GM15510 (cell line): ENCODE results near the gene PIGQ.

Experiments
- POLR2A ChIP-seq: IDR thresholded peaks from 3 replicates; pipeline ENCODE4 v1.6.1; 2011; ENCODE audit warnings: borderline replicate concordance; ENCODE audit not compliant: insufficient read length; ENCODE audit errors: extremely low read depth

The PIGQ gene

GRCh38 chr16:530111-530817 lies 39.5 kb upstream of the PIGQ start:
- no peak for TF ChIP-seq POLR2A

- TF ChIP-seq POLR2A: no peak
Measured at GRCh38 chr16:531494-532125, 38.2 kb upstream of the PIGQ start.

GRCh38 chr16:533391-534123 lies 36.2 kb upstream of the PIGQ start:
- TF ChIP-seq POLR2A: no peak

DNA sequence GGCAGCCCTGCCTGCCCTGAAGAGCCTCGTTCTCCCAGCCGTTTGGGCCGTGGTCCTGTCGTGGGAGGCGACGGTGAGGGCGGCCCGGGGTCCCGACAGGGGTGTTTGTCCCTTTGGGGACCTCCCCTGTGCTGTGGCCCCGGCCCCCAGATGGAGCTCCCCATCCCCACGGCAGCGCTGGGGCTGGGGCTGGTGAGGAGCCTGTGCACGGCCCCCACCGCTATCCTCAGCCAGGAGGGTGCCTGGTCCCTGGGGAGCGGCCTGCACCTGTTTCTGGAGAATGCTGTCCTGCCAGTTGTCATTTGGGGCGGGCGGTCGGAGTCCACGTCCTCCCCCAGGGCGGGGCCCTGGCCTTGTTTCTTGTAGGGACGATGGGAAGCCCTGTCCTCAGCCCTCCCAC lies 35.6 kb upstream of the PIGQ start:
- TF ChIP-seq POLR2A: no peak

DNA sequence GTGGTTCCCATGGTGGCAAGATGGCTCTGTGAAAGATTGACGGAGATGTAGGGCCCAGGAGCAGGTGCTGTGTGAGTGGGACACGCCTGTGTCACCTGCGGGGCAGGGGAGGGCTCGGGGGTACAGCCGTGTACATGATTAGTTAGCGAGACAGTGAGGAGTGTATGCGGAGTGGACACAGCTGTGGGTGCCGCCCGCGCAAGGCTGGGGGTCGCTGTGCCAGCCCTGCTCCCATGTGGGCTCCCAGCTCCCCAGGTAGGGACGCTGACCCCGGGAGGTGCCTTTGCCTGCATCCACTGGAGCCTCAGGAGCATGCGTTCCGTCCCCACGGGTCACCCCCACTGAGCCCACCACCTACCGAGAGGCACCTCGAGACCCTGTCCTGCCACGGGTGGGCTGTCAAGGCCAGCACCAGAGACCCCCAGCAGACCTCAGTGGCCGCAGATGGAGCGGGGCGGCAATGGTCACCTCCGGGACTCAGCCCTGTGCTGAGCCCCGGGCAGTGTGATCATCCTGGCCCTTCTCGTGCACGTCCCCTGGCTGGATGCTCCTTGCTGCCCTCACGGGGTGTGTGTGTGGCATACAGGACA lies 34.8 kb upstream of the PIGQ start:
- TF ChIP-seq POLR2A: no peak

DNA sequence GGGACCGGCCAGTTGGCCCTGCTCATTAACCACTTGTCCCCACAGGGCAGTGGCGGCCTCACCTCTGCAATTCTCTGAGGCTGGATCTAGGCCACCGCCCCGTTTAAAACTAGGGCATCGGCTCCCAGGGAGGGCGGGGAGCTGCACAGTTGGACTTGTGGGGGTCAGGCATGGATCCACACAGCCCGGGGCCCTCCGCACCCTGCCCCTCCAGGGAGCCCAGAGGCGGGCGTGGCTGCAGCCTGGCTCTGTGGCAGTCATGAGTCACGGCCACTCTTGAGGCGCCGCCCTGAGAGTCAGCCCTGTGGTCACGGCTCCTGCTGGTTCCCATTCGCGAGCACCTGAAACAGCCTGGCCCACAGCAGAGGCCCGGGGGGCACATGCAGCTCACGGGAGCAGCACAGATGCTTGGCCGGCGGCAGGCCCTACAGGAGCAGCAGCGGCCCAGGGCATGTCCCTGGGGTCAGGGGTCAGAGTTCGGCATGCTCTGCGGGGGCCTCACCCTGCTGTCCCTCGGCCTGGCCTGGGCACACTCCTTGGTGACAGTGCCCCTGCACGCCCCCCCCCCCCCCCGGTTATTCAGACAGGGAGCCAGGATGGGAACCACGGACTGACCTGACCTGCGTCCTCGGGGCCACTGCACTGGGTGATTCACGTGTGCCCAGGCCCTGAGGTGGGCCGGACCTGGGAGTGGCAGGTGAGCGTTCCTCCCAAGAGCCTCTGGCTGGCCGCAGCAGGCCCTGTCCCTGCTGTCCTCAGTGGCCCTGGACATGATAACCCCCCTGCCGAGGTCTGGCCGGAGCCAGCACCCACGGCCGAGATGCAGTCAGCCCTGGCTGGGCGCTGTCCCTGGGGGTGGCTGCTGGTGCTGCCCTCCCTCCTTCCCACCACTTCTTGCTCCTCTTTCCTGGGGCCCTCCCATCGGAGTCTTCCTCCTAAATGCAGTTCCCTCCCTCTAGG lies 34.0 kb upstream of the PIGQ start:
- TF ChIP-seq POLR2A: no peak

DNA sequence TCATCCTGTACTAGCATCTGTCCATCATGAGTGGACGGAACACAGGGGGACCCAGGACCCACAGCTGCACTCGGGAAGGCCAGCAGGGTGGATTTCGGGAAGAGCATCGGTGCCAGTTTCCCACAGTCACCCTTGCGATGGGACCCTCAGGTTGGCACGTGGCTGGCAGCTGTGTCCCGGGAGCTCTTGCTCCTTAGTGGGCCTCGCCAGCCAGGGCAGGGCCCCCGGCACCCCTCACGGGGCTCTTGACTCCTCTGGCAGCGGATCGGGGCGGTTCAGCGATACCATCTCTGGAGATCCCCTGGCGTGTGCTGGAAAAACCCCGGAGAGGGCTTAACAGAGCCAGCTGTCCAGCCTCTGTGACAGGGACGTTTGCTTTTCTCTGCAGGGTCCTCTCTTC lies 33.0 kb upstream of the PIGQ start:
- TF ChIP-seq POLR2A: no peak

- no peak for TF ChIP-seq POLR2A
Measured at GRCh38 chr16:537415-538335, 32.1 kb upstream of the PIGQ start.

DNA sequence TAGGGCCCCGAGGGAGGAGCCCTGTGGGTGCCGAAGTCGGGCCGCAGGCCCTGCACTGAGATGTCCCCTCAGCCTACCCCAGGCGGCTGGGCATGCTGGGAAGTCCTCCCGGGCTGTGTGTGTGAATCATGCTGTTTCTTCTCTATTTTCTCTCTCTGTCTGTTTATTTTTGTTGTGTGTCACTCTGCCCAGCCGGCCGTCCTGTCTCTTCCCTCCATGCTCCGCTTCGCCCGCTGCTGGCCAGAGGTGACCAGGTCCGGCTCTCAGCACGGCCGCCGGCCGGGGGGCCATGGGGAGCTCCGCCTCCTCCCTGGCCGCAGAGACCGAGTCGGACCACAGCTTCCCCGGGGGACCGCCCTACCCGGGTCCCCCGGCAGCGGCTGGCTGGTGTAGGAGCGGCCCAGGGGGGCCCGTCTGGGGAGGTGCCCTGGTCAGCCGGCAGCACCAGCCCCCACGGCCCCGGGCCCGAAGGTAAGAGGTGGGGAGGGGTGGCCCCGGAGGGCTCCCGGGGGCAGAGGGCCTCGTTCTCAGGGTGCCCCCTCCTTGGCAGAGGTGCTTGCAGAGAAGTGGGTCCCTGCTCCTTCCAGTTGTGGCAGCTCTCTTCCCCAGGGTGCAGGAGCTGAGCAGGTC lies 29.8 kb upstream of the PIGQ start:
- no peak for TF ChIP-seq POLR2A

DNA sequence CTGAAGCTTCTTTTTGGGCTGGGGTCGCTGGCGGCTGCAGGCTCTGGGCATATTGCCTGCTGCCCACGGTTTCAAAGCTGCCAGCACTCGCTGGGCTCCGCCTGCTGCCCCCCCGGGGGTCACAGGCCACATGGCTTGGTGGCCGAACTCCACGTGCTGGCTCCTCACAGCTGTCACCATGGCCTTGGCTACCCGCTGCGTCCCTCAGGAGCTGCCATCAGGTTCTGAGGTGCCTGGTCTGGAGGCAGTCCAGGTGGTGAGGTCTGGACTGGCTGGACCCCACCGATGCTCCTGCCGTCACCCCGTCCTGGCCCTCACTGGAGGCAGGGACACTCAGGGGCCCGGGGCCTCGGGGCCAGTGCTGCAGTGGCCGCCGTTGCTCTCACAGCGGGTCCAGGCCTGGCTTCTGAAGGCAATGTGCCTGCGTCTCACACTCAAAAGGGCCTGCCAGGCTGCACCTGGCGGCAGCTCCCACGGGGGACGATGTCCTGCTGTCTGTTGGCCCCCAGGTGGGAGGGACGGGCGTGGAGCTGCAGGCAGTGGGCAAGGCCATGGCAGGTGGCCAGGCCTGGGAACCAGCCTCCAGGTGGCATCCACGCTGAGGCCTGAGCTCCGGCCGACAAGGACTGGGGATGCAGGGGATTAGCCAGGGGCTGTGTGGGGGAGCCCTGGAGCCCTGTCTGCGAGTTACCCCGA lies 29.0 kb upstream of the PIGQ start:
- TF ChIP-seq POLR2A: no peak

- no peak for TF ChIP-seq POLR2A
Measured at GRCh38 chr16:543301-544164, 26.2 kb upstream of the PIGQ start.
